Panc1 (cell line): ENCODE data around the gene EMC1. TPM values are rescaled to one million over a fixed set of nuclear protein-coding genes. Genes with fewer than 3 reads are reported as not detected.

Experiments used
- ATAC-seq: fragments of 200-7000 bp; cut with Tn5 transposase; 2 replicates; pipeline ENCODE4 v1.9.1; 2020; ENCODE audit warnings: mild to moderate bottlenecking, moderate library complexity
- BruUV-seq: library from RNA; stranded (reverse); fragments of 400-500 nt; replicated peaks from 2 replicates; lab custom pipeline; 2021; lab: Mats Ljungman, UMichigan
- CTCF ChIA-PET: fragments of 300-600 bp; sonication (Branson Sonifier 250); formaldehyde crosslinking; loops from one replicate; lab custom pipeline; 2022; ENCODE audit warnings: antibody characterized with exemption; lab: Charles Lee
- POLR2A ChIA-PET: fragments of 300-600 bp; sonication (Branson Sonifier 250); formaldehyde crosslinking; loops from one replicate; lab custom pipeline; 2022; ENCODE audit warnings: antibody characterized with exemption; lab: Charles Lee
- DNase-seq: peaks from one replicate; pipeline ENCODE4 v3.0.0-alpha.2; 2010; ENCODE audit warnings: low read depth, low spot score
- H3K27ac ChIP-seq: 2 replicates; pipeline ENCODE4 v1.5.1; 2011; ENCODE audit warnings: mild to moderate bottlenecking, low read length, inconsistent platforms
- H3K27me3 ChIP-seq: fragments of 200-500 bp; sonication (Bioruptor generic); 2 replicates; pipeline ENCODE4 v1.6.0; 2014; ENCODE audit warnings: low read length, inconsistent platforms; ENCODE audit not compliant: control insufficient read depth, insufficient read depth
- H3K36me3 ChIP-seq: fragments of 200-500 bp; sonication (Bioruptor generic); 2 replicates; pipeline ENCODE4 v1.5.1; 2014; ENCODE audit warnings: inconsistent platforms, mild to moderate bottlenecking, low read length, moderate library complexity; ENCODE audit not compliant: control insufficient read depth, insufficient read depth
- H3K4me1 ChIP-seq: 2 replicates; pipeline ENCODE4 v1.5.1; 2011; ENCODE audit warnings: inconsistent platforms, mild to moderate bottlenecking, low read length, moderate library complexity; ENCODE audit not compliant: control insufficient read depth, insufficient read depth
- H3K4me3 ChIP-seq, 2 experiments: 2 replicates each; pipeline ENCODE4 v1.5.1; 2011 to 2012; ENCODE audit warnings: low read depth in 2 of 2, low read length in 2 of 2, mild to moderate bottlenecking in 2 of 2, inconsistent platforms in 1 of 2, moderate library complexity in 1 of 2
- H3K9me3 ChIP-seq: fragments of 200-500 bp; sonication (Bioruptor generic); 2 replicates; pipeline ENCODE4 v1.5.1; 2014; ENCODE audit warnings: low read depth, mild to moderate bottlenecking, inconsistent platforms, low read length, moderate library complexity; ENCODE audit not compliant: control insufficient read depth, insufficient read depth
- CTCF ChIP-seq: fragments of 450-650 bp; IDR thresholded peaks from 2 replicates; pipeline ENCODE4 v1.5.1; 2017; ENCODE audit warnings: mild to moderate bottlenecking
- POLR2AphosphoS5 ChIP-seq: IDR thresholded peaks from 2 replicates; pipeline ENCODE4 v1.6.1; 2012; ENCODE audit warnings: mild to moderate bottlenecking, low read depth, low read length, moderate library complexity
- REST ChIP-seq, 2 experiments: IDR thresholded peaks; 2 replicates each; pipeline ENCODE4 v1.6.1; 2011 to 2012; ENCODE audit warnings: low read depth in 2 of 2, control low read depth in 1 of 2, low read length in 1 of 2, mild to moderate bottlenecking in 1 of 2, moderate library complexity in 1 of 2; ENCODE audit not compliant: insufficient read depth in 1 of 2
- SIN3A ChIP-seq: IDR thresholded peaks from 2 replicates; pipeline ENCODE4 v1.6.1; 2012; ENCODE audit warnings: low read depth, mild to moderate bottlenecking, low read length, moderate library complexity, borderline replicate concordance; ENCODE audit not compliant: insufficient read depth
- TCF7L2 ChIP-seq: IDR thresholded peaks from 2 replicates; pipeline ENCODE4 v1.6.1; 2011; ENCODE audit warnings: mild to moderate bottlenecking, low read depth, low read length, inconsistent platforms
- in situ Hi-C: cut with HindIII; loops from 2 replicates; pipeline ENCODE4 v1.10.0; 2016; ENCODE audit warnings: low sequenced_read_pairs, low pct_unique_long_range_greater_than_20kb
- intact Hi-C: fragments of 100-400 bp; cut with micrococcal nuclease; formaldehyde crosslinking; loops from one replicate; pipeline ENCODE4 v1.10.0; 2022; ENCODE audit not compliant: unreplicated experiment
- total RNA-seq: library from RNA; stranded (reverse); gene quantifications from one replicate; pipeline ENCODE4 v1.2.1, GENCODE V29; 2021; ENCODE audit not compliant: unreplicated experiment

The EMC1 gene
- total RNA-seq, 1 experiment from 2014 or later, result 103 TPM

GRCh38 chr1:19284881-19285280 lies 33.6 kb upstream of the EMC1 start:
- peaks cover 5% of the 10 kb centered on the region; the same call in 1 of the 2 replicates for H3K4me1 ChIP-seq
- TF ChIP-seq POLR2AphosphoS5 (no peak), REST (IDR thresholded peaks at IDR 0.05; ENCODE audit: insufficient read depth in 1 of 2, low read depth in 2 of 2, low read length in 1 of 2) (no peak), TCF7L2 (no peak), SIN3A (no peak), CTCF (no peak)
- DNase-seq, result no peak
- intact Hi-C loops (no loop called here), in situ Hi-C loops (no loop called here)
- no peaks in the 10 kb centered on the region for H3K36me3 ChIP-seq
- POLR2A ChIA-PET, result no interaction called here
- no peak for ATAC-seq
- BruUV-seq, result no TSS peak
- H3K4me3 ChIP-seq, result no peak overlapping the region
- CTCF ChIA-PET, result no interaction called here
- H3K27ac ChIP-seq, result no peak overlapping the region
- no peaks in the 10 kb centered on the region for H3K27me3 ChIP-seq
- no peaks in the 10 kb centered on the region for H3K9me3 ChIP-seq

- BruUV-seq, result no TSS peak
- Histone ChIP-seq H3K4me3 (no peak overlapping the region), H3K4me1 (no peaks in the 10 kb centered on the region; the same call in 1 of the 2 replicates), H3K36me3 (no peaks in the 10 kb centered on the region), H3K9me3 (no peaks in the 10 kb centered on the region), H3K27ac (no peak overlapping the region), H3K27me3 (no peaks in the 10 kb centered on the region)
- TF ChIP-seq POLR2AphosphoS5 (no peak), SIN3A (no peak), CTCF (no peak), REST (IDR thresholded peaks at IDR 0.05; ENCODE audit: insufficient read depth in 1 of 2, low read depth in 2 of 2, low read length in 1 of 2) (no peak), TCF7L2 (no peak)
- DNase-seq (no peak), ATAC-seq (no peak)
- intact Hi-C loops (no loop called here), in situ Hi-C loops (no loop called here)
- POLR2A ChIA-PET, result no interaction called here
- CTCF ChIA-PET, result no interaction called here
These were observed 32.6 kb upstream of the EMC1 start for GRCh38 chr1:19283891-19284290.
